Adipocyte (in vitro differentiated cells): Measurements from ENCODE around the gene TPBGL.
"Not testable (repeated sequence)": the region's sequence is repeated elsewhere in the genome, so short reads cannot be mapped to it uniquely, and the experiment has no call there.

Experiments used
- DNase-seq: peaks from one replicate; pipeline ENCODE4 v3.0.0-alpha.2; 2015; ENCODE audit warnings: low read depth
- H3K27me3 ChIP-seq: replicated peaks from 2 replicates; pipeline ENCODE4 v1.7.0; 2013; ENCODE audit warnings: mild to moderate bottlenecking, low read length, moderate library complexity; ENCODE audit not compliant: control insufficient read depth, insufficient read depth
- H3K36me3 ChIP-seq: 2 replicates; pipeline ENCODE4 v1.7.0; 2013; ENCODE audit warnings: low read length, mild to moderate bottlenecking, moderate library complexity; ENCODE audit not compliant: control insufficient read depth, insufficient read depth, severe bottlenecking
- H3K4me1 ChIP-seq: 2 replicates; pipeline ENCODE4 v1.7.0; 2013; ENCODE audit warnings: mild to moderate bottlenecking, low read length, moderate library complexity; ENCODE audit not compliant: control insufficient read depth, insufficient read depth
- H3K4me3 ChIP-seq: 2 replicates; pipeline ENCODE4 v1.7.0; 2013; ENCODE audit warnings: mild to moderate bottlenecking, low read length, moderate library complexity
- H3K9ac ChIP-seq: 2 replicates; pipeline ENCODE4 v1.7.0; 2013; ENCODE audit warnings: mild to moderate bottlenecking, low read length, moderate library complexity
- H3K9me3 ChIP-seq: 2 replicates; pipeline ENCODE4 v1.7.0; 2013; ENCODE audit warnings: mild to moderate bottlenecking, low read length, moderate library complexity; ENCODE audit not compliant: control insufficient read depth

Gene TPBGL

GRCh38 chr11:75267171-75267970 lies 26.8 kb downstream of the TPBGL start:
- Histone ChIP-seq H3K4me1 (peaks cover 15% of the 10 kb centered on the region), H3K9ac (no peak overlapping the region), H3K4me3 (no peak overlapping the region), H3K27me3 (no peaks in the 10 kb centered on the region), H3K36me3 (peaks cover 11% of the 10 kb centered on the region), H3K9me3 (no peaks in the 10 kb centered on the region)
- DNase-seq = no peak

- peaks cover 14% of the 10 kb centered on the region for H3K4me1 ChIP-seq
- H3K36me3 ChIP-seq = peaks cover 14% of the 10 kb centered on the region
- no peaks in the 10 kb centered on the region for H3K27me3 ChIP-seq
- DNase-seq = no peak
- H3K9ac ChIP-seq = no peak overlapping the region
- H3K4me3 ChIP-seq = no peak overlapping the region
- no peaks in the 10 kb centered on the region for H3K9me3 ChIP-seq
Observed at GRCh38 chr11:75268626-75269366, 28.2 kb downstream of the TPBGL start.

GRCh38 chr11:75269367-75269660 lies 28.7 kb downstream of the TPBGL start:
- no peak for DNase-seq
- no peaks in the 10 kb centered on the region for H3K9me3 ChIP-seq
- no peak overlapping the region for H3K4me3 ChIP-seq
- H3K9ac ChIP-seq = no peak overlapping the region
- peaks cover 10% of the 10 kb centered on the region for H3K4me1 ChIP-seq
- peaks cover 17% of the 10 kb centered on the region for H3K36me3 ChIP-seq
- no peaks in the 10 kb centered on the region for H3K27me3 ChIP-seq

GRCh38 chr11:75269896-75270295 lies 29.3 kb downstream of the TPBGL start:
- Histone ChIP-seq H3K4me1 (peaks cover 10% of the 10 kb centered on the region), H3K9me3 (no peaks in the 10 kb centered on the region), H3K36me3 (peaks cover 17% of the 10 kb centered on the region), H3K27me3 (no peaks in the 10 kb centered on the region), H3K9ac (no peak overlapping the region), H3K4me3 (no peak overlapping the region)
- no peak for DNase-seq

- Histone ChIP-seq H3K4me3 (no peak overlapping the region), H3K27me3 (no peaks in the 10 kb centered on the region), H3K4me1 (peaks cover 10% of the 10 kb centered on the region), H3K36me3 (peaks cover 23% of the 10 kb centered on the region), H3K9me3 (no peaks in the 10 kb centered on the region), H3K9ac (no peak overlapping the region)
- peak; percentile 40 for DNase-seq
Observed at GRCh38 chr11:75270896-75271418, 30.4 kb downstream of the TPBGL start.

GRCh38 chr11:75271730-75272129 lies 31.2 kb downstream of the TPBGL start:
- no peak for DNase-seq
- Histone ChIP-seq H3K4me1 (peaks cover 6% of the 10 kb centered on the region), H3K9me3 (no peaks in the 10 kb centered on the region), H3K4me3 (no peak overlapping the region), H3K36me3 (peaks cover 27% of the 10 kb centered on the region), H3K9ac (no peak overlapping the region), H3K27me3 (no peaks in the 10 kb centered on the region)

- Histone ChIP-seq H3K36me3 (peaks cover 27% of the 10 kb centered on the region), H3K4me1 (peaks cover 6% of the 10 kb centered on the region), H3K27me3 (no peaks in the 10 kb centered on the region), H3K4me3 (no peak overlapping the region), H3K9ac (no peak overlapping the region), H3K9me3 (no peaks in the 10 kb centered on the region)
- DNase-seq = no peak
Observed at GRCh38 chr11:75272391-75272790, 31.8 kb downstream of the TPBGL start.

- no peak overlapping the region for H3K9ac ChIP-seq
- H3K4me3 ChIP-seq = no peak overlapping the region
- H3K36me3 ChIP-seq = peaks cover 32% of the 10 kb centered on the region
- H3K27me3 ChIP-seq = no peaks in the 10 kb centered on the region
- no peaks in the 10 kb centered on the region for H3K9me3 ChIP-seq
- H3K4me1 ChIP-seq = peaks cover 6% of the 10 kb centered on the region
- no peak for DNase-seq
Observed at GRCh38 chr11:75272821-75273301, 32.3 kb downstream of the TPBGL start.

GRCh38 chr11:75273411-75274391 lies 33.1 kb downstream of the TPBGL start:
- H3K36me3 ChIP-seq = peaks cover 38% of the 10 kb centered on the region
- H3K9me3 ChIP-seq = no peaks in the 10 kb centered on the region
- H3K4me3 ChIP-seq = no peak overlapping the region
- H3K27me3 ChIP-seq = no peaks in the 10 kb centered on the region
- no peak overlapping the region for H3K9ac ChIP-seq
- H3K4me1 ChIP-seq = peaks cover 6% of the 10 kb centered on the region
- DNase-seq = no peak

GRCh38 chr11:75274716-75275115 lies 34.1 kb downstream of the TPBGL start:
- not testable (repeated sequence) for H3K4me3 ChIP-seq, H3K9ac ChIP-seq, DNase-seq, H3K9me3 ChIP-seq, H3K27me3 ChIP-seq, H3K4me1 ChIP-seq
- peaks cover 44% of the 10 kb centered on the region for H3K36me3 ChIP-seq
